GM19023 (cell line): Measurements from ENCODE around the gene MYO1H.
"Not testable (repeated sequence)": the region's sequence is repeated elsewhere in the genome, so short reads cannot be mapped to it uniquely, and the experiment has no call there.

Experiments
- ATAC-seq: cut with Tn5 transposase; IDR thresholded peaks from one replicate; pipeline ENCODE4 v1.9.1; 2021; ENCODE audit warnings: mild to moderate bottlenecking, moderate library complexity; ENCODE audit not compliant: unreplicated experiment

The MYO1H gene

DNA sequence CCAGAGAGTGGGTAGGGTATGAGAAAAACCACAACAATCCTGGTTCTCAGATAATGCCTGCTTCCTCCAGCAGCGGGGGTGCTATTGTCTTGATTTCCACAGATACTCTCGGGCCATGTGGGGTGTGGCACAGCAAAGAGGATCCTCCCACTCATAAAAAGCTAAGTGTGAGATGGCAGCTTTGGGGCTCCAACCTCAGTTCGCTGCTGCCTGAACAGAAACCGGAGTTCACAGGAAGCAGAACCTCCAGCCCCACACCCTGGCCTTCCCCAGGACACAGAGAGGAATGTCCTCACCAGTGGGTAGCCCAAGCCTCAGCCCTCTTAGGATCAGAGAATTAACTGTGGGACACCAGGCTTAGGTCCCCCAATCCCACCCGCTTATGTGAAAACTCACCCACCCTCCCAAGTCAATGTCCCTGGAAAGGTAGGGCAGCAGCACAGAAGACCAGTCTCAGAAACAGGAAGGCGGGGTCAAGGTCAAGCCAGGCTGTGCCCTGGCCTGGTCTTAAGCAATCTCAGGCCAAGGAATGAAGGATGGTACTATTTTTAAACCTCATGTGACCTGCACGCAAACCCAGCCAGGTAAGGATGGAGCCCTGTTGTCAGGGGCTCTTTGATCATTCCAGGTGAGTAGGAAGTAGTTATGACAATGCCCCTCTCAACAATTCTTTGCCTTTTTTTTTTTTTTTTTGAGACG is 120.4 kb downstream of the MYO1H start:
- ATAC-seq, result no peak

DNA sequence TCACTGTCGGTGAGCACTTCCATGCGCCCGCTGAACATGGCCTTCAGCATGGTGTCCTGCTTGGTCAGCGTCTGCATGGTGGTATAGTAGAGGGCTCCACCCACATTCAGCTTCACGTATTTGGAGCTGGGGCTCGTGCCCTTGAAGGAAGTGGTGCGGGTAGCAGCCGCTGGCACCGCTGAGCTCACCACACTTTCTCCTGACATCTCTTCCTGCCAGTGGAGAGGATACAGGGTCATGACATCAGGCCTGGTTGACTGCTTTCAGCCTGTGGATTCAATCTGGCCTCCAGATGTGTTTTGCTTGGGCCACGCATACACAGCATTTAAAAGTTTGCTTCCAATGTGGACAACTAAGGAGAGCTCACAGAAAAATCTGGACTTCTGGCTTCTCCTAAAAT is 121.8 kb downstream of the MYO1H start:
- ATAC-seq, result no peak

DNA sequence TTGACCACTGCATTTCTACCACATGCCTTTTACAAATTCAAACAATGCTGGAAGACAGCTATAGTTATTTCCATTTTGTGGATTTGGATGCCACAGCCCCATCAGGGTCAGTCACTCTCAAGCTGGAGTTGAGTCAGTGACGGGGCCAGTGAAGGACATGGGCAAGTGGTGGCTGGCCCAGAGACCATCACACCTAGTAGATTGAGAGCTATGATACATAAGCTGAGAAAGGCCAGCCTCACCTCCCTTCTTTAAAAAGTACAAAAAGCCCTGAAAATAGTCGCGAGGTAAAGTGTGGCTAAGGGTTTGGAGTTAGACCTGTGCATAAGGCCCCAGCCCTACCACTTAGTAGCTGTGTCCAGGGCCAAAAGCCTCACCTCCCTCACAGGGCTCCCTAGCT is 125.3 kb downstream of the MYO1H start:
- no peak for ATAC-seq

DNA sequence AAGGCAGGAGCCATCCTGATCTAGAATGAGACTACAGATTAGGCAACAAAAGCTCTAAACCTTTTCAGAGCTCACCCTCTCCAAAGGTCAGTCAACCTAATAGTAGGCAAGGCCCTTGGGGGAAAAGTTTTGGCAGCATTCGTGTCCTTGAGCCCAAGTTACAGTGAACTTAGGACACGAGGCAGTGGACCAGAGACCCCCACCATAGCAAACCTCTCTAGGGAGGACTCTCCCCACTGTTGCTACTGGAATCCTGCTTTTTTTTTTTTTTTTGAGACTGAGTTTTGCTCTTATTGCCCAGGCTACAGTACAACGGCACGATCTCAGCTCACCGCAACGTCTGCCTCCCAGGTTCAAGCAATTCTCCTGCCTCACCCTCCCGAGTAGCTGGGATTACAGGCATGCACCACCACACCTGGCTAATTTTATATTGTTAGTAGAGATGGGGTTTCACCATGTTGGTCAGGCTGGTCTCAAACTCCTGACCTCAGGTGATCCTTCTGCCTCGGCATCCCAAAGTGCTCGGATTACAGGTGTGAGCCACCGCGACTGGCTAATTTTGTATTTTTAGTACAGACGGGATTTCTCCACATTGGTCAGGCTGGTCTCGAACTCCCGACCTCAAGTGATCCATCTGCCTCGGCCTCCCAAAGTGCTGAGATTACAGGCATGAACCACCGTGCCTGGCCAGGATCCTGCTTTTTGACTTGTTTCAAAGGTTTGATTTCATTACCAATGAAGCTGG is 126.0 kb downstream of the MYO1H start:
- not testable (repeated sequence) for ATAC-seq

DNA sequence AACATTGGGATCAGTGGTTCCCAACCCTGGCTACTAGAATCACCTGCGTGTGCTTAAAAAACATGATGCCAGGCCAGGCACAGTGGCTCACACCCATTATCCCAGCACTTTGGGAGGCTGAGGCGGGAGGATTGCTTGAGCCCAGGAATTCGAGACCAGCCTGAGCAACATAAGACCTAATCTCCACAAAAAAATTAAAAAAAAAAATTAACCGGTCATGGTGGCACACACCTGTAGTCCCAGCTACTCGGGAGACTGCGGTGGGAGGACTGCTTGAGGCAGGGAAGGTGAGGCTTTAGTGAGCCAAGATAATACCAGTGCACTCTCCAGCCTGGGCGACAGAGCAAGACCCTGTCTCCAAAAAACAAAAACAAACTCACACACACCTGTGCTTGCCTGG is 127.4 kb downstream of the MYO1H start:
- ATAC-seq, result no peak

DNA sequence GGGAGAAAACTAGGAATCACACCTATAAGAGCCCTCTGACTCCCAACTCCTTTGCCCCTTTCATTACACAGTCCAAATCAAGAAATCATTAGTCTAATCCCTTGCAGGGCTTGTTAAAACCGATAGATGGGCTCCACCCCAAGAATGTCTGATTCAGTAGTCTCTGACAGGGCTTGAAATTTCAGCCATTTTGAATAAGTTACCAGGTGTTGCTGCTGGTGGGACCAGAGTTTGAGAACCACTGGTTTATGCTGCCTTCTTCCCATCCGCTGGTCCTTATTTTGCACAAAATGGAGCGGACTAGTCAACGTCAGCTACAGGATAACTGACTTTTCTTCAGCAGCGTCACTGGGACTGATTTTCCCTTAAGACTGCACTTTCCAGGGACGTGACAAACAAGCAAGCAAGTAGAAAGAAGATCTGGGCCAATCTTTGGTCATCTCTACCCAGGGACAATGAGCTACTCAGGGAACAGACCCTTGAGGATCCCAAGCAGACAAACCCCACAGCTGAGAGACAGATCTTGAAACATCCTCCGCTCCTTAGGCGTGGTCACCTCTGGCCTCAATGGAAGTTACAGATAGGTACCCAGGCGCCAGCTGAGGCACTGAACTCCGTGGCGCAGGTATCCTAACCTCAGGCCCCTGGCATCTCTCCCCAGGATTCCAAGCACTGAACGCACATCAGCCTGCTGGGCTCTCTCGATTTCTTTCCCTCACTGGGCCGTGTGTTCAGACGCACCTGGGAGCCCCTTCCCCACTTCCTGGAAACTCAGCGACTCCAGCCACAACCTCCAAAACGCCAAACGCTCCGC is 128.5 kb downstream of the MYO1H start:
- ATAC-seq, result no peak

DNA sequence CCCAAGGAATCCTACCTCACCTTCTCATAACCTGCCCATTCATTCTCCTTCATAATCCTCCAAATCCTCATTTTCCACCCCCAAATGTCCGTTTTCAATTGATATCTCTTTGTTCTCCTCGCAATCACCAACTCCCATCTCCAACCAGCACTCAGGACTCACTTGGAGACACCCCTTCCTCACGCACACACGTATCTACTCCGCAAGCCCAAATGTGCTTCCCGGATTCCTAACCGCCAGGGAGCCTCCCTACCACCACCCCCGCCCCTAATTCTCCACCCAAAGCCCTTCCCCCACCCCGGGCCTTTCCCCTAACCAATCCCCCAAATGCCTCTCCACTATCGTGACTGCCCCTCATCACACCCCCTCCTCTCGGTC is 129.1 kb downstream of the MYO1H start:
- ATAC-seq, result no peak

DNA sequence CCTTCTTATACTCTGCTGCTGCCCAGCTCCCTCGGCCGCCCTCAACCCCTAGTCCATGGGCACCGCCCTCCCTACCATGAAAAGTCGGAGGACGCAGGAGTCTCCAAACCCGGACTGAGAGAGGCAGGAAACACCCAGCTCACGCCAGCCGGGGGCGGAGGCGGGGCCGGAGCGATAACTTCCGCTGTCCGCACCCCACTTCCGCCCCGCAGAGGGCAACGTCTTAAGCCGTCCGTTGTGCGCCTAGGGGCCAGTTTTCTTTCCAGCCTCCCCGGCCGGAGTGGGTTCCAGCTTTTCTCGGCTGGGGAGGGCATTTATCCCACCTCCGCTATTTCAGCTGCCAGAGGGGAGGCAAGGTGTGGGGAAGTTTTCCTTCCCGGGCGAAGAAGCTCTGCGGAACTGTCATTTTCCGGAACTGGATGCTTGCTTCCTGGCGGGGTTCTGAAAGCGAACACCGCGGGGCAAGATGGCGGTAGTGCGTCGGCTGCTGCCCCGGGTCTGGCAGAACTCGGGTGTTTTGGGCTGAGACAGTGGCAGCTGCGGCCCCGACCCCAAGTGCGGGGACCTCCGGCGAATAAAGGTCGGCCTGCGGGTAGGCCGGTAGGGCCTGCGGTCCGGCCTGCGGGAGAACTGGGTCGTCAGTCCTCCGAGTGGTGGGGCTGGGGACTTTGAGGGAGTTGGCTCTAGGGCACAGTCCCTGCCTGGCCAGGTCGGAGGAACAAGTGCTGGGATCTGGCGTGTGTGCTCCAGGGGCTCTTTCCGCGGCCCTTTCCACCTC is 129.7 kb downstream of the MYO1H start, which contains the start of the genes KCTD10 and UBE3B:
TSS of gene KCTD10 (minus strand) at position 116 of the 778 bp plus-strand sequence. CDS start at position 78, 38 bp downstream.
TSS of gene UBE3B (plus strand) at position 450 of the 778 bp plus-strand sequence. CDS start 5,918 bp downstream, outside the sequence.
- peak; percentile 90 for ATAC-seq

DNA sequence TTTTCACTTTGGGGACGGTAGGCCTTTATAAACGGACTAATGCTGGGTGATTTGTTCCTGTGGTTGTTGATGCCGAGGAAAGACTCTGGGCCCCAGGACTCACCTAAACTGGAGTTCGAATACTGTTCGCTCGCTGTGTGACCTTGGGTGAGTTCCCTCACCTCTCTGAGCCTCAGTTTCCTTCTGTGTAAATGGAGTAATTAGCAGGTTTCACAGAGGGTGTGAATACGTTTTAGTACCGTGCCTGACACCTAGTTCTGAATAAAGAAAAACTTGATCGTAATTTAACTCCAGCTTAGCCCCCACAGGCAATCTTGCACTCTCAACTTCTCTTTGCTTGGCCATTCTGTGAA is 130.2 kb downstream of the MYO1H start:
- no peak for ATAC-seq

DNA sequence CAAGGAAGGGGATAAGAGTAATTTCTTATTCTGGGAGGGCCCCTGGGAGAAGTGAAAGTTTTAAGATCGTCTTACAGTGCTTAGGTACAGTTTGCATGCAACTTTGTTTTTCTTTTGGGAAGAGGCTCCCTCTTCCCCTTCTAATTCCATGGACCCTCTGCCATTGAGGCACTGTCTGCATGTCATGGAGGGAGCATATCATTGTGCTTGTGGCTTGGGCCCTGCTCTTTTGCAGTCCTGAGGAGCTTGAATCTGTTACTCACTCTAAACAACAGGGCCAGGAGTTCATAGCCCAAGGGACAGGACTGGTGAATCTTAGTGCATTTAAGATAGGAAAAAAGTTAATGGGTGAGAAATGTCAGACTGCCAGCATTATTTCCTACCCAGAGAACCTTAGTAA is 132.1 kb downstream of the MYO1H start:
- no peak for ATAC-seq

DNA sequence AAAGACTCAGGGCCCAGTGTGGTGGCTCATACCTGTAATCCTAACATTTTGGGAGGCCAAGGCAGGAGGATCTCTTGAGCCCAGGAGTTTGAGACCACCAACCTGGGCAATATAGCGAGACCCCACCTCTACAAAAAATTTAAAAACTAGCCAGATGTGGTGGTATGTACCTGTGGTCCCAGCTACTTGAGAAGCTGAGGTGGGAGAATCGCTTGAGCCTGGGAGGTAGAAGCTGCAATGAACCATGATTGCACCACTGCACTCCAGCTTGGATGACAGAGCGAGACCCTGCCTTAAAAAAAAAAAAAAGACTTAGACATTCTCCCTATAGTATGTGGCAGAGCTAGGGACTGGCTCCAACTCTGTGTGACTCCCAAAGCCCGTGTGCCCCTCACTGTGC is 132.7 kb downstream of the MYO1H start:
- no peak for ATAC-seq

DNA sequence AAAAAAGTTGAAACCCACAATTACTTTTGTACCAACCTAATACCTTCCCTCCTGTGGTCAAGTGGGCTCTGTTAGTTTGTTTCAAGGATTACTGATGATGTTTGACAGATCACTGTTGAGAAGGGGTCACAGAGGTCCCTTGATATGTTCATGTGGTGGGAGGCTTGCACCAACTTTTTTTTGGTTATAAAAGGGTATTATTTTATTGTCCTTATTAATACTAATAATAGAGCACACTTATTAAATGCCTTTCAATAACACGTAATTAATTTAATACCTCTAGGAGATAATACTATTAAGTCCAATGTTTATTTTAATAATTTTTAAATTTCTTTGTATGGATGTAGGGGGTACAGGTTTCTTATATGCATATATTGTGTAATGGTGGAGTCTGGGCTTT is 134.2 kb downstream of the MYO1H start:
- ATAC-seq, result no peak

DNA sequence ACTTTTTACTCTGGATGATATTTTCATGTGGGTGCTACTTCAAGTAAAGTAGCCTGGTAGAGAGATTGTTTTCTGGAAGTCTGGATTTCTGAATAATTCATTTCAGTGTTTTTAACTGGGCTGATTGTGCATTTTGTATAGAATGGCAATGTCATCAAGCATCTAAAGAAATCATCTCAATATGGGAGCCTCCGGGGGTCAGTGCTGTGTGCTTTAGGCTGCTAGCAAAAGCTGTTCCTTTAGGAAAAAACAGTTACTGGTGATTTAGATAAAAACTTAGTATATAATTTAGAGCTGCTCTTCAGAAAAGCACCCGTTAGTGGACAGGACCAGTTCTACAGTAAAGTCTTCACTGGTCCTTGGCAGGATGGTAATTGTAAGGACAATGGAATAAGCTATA is 134.8 kb downstream of the MYO1H start:
- no peak for ATAC-seq

DNA sequence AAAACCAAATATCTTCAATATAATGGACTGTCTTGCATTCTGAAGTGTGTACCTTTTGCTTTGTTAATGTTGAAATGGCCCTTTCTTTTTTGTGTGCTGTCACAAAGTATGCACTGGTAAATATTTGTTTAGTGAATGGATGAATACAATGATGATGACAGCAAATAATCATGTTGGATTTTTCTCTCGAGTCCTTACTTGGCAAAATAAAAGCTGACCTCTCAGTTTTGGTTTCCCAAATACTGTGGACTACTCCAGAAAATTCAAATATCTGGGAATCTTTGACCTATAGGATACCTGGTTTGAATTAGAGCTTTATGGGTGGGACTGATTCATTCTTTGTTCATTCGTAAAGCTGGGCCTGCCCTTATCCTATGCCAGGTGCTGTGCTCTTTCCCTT is 135.2 kb downstream of the MYO1H start:
- no peak for ATAC-seq

DNA sequence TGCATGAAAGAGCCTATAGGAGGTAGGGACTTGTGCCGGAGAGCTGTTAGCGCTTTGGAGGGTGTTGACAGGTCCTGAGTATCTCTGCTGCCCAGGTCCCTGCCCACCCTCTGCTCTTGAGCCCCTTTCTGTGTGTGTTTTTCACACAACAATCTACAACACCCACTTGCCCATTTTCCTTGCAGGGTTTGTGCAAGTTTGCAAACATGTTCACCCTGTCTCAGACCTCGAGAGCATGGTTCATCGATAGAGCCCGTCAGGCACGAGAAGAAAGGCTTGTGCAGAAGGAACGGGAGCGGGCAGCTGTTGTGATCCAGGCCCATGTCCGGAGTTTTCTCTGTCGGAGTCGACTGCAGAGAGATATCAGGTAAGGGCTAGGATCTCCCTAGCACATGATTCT is 135.6 kb downstream of the MYO1H start:
- ATAC-seq, result no peak

DNA sequence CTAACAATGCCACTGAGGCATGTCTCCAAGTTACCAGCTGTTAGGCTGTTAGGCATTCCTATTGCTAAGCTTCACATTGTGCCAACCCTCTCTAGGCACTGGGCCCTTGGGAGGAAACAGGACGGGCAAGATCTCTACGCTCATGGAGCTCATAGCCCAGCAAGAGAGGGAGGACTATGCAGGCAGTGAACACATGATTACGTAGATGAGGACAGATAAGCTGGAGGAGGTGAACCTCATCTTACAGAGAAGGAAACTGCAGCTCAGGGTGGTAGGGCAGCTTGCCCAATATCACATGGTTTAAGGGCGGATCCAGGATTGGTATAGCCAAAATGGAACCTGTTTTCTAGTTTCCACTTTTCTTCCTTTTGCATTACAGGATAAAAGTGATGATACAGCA is 137.5 kb downstream of the MYO1H start:
- no peak for ATAC-seq

DNA sequence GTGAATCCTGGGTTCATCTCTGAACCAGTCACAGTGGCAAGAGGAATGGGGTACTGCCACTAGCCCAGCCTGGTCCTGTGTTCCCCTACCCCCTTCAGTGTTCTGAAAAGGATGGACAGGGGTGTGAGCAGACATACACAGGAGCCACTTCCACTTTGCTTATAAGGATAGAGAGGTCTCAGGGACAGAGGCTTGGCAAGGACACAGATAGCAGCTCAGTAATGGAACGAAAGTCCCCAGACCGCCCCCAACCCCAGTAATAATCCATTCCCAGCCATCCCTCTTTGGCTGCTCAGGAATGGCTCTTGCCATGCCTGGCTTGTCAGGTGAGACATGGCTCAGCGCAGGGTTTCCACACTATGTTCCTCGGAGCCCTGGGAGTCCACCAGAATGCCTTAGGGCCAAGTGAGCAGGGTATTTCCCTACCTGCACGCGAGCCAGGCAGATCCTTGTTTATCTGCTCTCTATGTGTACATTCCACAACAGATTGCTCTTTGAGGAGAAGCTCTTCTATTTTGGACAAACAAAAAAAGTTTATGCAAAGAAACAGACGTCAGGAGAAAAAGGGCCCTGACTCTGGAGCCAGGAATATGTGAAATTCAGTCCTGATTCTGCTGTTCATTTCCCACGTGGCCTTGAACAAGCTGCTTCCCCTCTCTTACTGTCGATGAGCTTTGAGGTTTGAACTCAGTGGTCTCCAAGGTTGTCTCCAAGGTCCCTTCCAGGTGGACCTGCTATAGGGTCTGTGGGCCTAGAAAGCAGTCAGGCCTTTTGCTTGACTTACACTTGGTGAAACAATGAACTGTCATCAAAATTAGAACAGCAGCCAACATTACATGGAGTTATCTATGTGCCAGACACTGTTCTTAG is 139.7 kb downstream of the MYO1H start:
- no peak for ATAC-seq

DNA sequence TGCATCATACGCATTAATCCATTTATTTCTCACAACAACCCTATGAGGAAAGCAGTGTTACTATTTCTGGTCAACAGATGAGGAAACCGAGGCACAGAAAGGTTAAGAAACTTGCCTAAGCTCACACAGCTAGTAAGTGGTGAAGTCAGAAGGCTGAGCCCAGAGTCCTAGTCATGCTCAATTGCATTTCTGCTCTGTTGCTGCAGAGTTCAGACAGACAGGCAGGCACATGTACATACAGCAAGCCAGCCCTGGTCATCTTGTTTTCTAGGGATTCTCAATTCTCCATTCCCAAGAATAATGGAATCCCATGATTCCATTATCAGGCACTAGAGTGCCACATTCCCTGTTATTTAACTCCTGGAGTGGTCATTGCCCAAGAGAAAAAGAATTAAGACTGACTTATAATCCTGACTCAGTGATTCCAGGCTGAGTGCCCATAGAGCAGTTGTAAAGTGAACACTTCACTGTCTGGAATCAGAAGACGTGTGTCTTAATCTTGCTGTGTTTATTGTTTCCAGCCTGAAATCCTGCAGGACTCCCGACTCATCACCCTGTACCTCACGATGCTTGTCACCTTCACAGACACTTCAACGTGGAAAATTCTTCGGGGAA is 140.5 kb downstream of the MYO1H start:
- ATAC-seq, result no peak
